Subcutaneous abdominal adipose tissue (tissue), 5 donors: ENCODE measurements around the gene MAP7D3.
"Not testable (repeated sequence)": the region's sequence is repeated elsewhere in the genome, so short reads cannot be mapped to it uniquely, and the experiment has no call there.

Experiments used
- H3K27ac ChIP-seq: one replicate; pipeline ENCODE4 v1.7.0; 2013; ENCODE audit warnings: low read depth, mild to moderate bottlenecking, inconsistent platforms, low read length, moderate library complexity
- H3K27me3 ChIP-seq, 5 donors: one replicate each; pipeline ENCODE4 v1.7.0; 2013; ENCODE audit warnings: low read length in 5 of 5, inconsistent platforms in 1 of 5; ENCODE audit not compliant: control insufficient read depth in 5 of 5, insufficient read depth in 4 of 5
- H3K36me3 ChIP-seq, 5 donors: one replicate each; pipeline ENCODE4 v1.7.0; 2013; ENCODE audit warnings: low read length in 5 of 5; ENCODE audit not compliant: control insufficient read depth in 5 of 5, insufficient read depth in 5 of 5
- H3K4me1 ChIP-seq, 5 donors: one replicate each; pipeline ENCODE4 v1.7.0; 2013; ENCODE audit warnings: low read length in 5 of 5, mild to moderate bottlenecking in 3 of 5, moderate library complexity in 1 of 5; ENCODE audit not compliant: control insufficient read depth in 5 of 5, insufficient read depth in 5 of 5
- H3K4me3 ChIP-seq, 5 donors: one replicate each; pipeline ENCODE4 v1.7.0; 2013; ENCODE audit warnings: low read length in 5 of 5, low read depth in 1 of 5
- H3K9ac ChIP-seq, 5 donors: one replicate each; pipeline ENCODE4 v1.7.0; 2013; ENCODE audit warnings: low read length in 5 of 5, mild to moderate bottlenecking in 4 of 5, moderate library complexity in 3 of 5
- H3K9me3 ChIP-seq, 5 donors: one replicate each; pipeline ENCODE4 v1.7.0; 2013; ENCODE audit warnings: low read length in 5 of 5; ENCODE audit not compliant: control insufficient read depth in 5 of 5
- donor health status: healthy.
- donor health status: healthy.
- donor health status: healthy.
- donor health status: healthy.
- donor health status: healthy.

Gene MAP7D3

DNA sequence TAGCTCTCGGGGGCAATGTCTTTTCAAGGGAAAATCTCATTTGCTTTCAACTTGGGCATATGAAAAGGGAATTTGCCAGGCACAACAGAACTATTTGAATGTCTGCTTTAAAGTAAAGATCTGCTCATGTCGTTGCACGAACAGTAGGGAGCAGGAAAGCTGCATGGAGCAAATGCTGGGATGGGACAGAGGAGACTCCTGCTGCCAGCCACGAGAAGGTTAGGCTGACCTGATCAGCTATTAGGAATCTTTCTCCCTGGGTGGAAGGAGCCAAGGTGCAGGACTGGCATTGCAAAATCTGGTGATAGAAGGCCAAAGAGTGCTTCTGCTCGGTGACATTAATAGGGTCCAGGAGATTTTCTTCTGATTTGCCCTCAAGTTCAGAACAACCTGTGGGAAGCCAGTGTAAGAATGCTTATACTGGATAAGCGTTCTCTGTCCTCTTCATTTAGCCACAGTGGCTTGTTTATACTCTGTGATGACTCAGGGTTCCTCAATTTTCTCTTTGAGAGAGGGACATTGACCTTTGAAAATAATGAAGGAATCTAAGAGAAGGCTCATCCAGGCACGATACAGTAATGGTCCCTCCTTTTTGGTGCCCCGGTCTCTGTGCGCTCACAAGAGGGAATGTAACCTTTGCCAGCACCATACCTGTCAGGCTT, 80.9 kb downstream of the MAP7D3 start:
- H3K27ac ChIP-seq = peak overlapping the region; percentile 89
- no peaks in the 10 kb centered on the region for H3K36me3 ChIP-seq
- peak overlapping the region in 4 of 5 donors; percentile 10 to 65 (median 17) for H3K4me3 ChIP-seq
- peaks cover 2 to 52% (median 49%) of the 10 kb centered on the region in 5 donors for H3K4me1 ChIP-seq
- peak overlapping the region in 4 of 5 donors; percentile 27 to 70 (median 32) for H3K9ac ChIP-seq
- no peaks in the 10 kb centered on the region for H3K9me3 ChIP-seq
- H3K27me3 ChIP-seq = peaks cover 0 to 2% (median 0%) of the 10 kb centered on the region in 5 donors

DNA sequence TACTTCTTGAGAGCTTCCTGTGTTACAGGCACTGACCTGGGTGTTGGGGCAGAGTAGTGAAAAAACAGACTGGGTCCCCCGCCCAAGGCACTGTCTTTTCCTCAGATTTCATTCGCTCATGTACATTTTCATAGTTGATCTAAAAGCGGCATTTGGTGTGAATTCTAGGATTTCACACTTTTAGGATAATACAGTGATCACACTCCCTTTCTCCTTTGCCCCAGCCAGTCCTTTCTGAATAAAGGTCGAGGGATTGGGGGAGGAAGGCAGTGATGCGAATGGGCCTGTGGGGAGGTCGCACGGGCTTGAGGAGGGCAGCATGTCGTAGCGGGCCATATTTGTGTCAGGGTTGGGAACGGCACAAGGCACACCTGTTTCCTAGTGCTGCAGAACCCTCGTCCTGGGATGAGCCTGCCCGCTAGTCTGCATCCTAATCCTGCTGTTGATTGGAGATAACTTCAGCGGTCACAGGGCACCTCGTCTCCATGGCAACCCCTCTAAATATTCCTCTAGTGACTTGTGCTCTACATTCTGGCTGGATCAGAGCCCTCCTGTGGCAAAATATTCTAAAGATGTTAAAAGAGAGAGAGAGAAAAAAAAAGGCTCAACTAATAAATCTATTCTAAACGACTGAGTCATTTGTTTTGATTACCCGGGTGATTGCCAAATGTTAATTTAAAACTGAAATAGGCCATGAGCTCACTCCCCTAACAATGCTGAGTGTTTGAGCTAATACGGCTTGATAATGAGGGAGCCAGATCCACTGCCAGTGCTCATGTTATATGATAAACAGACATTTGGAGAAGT, 82.1 kb downstream of the MAP7D3 start:
- peaks cover 2 to 47% (median 41%) of the 10 kb centered on the region in 5 donors for H3K4me1 ChIP-seq
- peak overlapping the region in 2 of 5 donors; percentile 19 to 42 for H3K4me3 ChIP-seq
- H3K36me3 ChIP-seq = no peaks in the 10 kb centered on the region
- no peaks in the 10 kb centered on the region for H3K9me3 ChIP-seq
- peaks cover 0 to 2% (median 0%) of the 10 kb centered on the region in 5 donors for H3K27me3 ChIP-seq
- peak overlapping the region in 4 of 5 donors; percentile 28 to 70 (median 34) for H3K9ac ChIP-seq
- H3K27ac ChIP-seq = peak overlapping the region; percentile 89

- H3K36me3 ChIP-seq, H3K9ac ChIP-seq, H3K27me3 ChIP-seq, H3K9me3 ChIP-seq, H3K4me3 ChIP-seq: not testable (repeated sequence)
- Histone ChIP-seq H3K27ac (peak overlapping the region; percentile 89), H3K4me1 (peaks cover 2 to 50% (median 46%) of the 10 kb centered on the region in 5 donors)
Observed at GRCh38 chrX:136167989-136168388, 83.2 kb downstream of the MAP7D3 start.

DNA sequence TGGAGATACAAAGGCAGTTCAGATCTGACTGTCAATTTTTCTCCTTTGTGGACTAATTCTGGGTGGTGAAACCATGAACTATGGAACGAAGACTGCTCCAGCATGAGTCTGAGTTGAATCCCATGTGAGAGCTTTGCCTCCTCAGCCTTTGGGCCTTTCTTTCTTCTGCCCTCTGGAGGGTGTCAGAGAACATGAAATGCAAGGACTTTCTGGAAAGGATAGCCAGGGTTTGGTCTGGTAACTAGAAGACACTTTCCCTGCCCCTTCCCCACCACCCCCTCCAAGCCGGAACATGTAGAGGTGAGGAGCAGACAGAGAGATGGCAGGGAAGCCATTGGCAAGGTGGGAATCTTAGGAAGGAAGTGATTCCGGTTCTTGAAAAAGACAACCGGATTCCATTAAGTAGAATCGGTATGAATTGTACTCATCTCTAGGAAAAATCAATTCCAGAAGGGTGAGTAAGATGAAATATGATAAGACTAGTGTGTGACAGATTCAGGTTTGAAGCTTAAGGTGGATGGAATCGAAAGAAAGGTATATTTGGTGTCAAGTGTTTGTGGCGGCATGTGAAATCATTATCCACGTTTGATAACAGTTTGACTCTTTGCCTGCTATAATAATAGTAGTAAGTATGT, 84.9 kb downstream of the MAP7D3 start:
- Histone ChIP-seq H3K27me3 (peaks cover 0 to 3% (median 0%) of the 10 kb centered on the region in 5 donors), H3K36me3 (no peaks in the 10 kb centered on the region), H3K4me3 (no peak overlapping the region), H3K27ac (peak overlapping the region; percentile 66), H3K9me3 (no peaks in the 10 kb centered on the region), H3K9ac (no peak overlapping the region), H3K4me1 (peaks cover 2 to 57% (median 52%) of the 10 kb centered on the region in 5 donors)

DNA sequence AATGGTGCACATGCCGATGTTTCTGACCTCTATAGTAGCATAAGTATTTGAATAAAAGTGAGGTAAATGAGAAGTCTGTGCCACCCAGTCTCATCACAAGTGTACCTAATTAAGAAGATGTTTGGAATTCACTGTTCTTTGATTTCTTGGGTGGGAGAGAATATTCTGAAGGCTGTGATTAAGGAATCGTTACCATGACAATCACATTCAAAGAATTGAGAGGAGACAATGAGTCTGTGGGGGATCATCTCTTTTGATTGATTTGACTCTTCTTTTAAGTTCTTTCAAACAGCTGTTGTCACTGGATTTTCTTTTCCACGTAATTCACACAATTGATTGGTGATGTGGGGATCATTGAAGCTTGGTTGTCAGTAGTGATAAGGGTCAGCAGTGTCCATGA, 85.8 kb downstream of the MAP7D3 start:
- Histone ChIP-seq H3K9me3 (no peaks in the 10 kb centered on the region), H3K27me3 (peaks cover 0 to 3% (median 0%) of the 10 kb centered on the region in 5 donors), H3K27ac (peak overlapping the region; percentile 66), H3K4me1 (peaks cover 2 to 50% (median 47%) of the 10 kb centered on the region in 5 donors), H3K9ac (no peak overlapping the region), H3K36me3 (no peaks in the 10 kb centered on the region), H3K4me3 (no peak overlapping the region)

- Histone ChIP-seq H3K9ac (no peak overlapping the region), H3K27me3 (peaks cover 0 to 3% (median 0%) of the 10 kb centered on the region in 5 donors), H3K9me3 (no peaks in the 10 kb centered on the region), H3K36me3 (no peaks in the 10 kb centered on the region), H3K4me1 (peaks cover 3 to 48% (median 43%) of the 10 kb centered on the region in 5 donors), H3K27ac (peak overlapping the region; percentile 19), H3K4me3 (no peak overlapping the region)
Observed at GRCh38 chrX:136163689-136164088, 87.5 kb downstream of the MAP7D3 start.
